Panc1 (cell line): ENCODE measurements around the gene STARD7.

ENCODE experiments used
- POLR2AphosphoS5 ChIP-seq: IDR thresholded peaks from 2 replicates; pipeline ENCODE4 v1.6.1; 2012; ENCODE audit warnings: mild to moderate bottlenecking, low read depth, low read length, moderate library complexity
- SIN3A ChIP-seq: IDR thresholded peaks from 2 replicates; pipeline ENCODE4 v1.6.1; 2012; ENCODE audit warnings: low read depth, mild to moderate bottlenecking, low read length, moderate library complexity, borderline replicate concordance; ENCODE audit not compliant: insufficient read depth
- TF ChIP-seq, protein P1 (sequence below): fragments of 450-650 bp; IDR thresholded peaks from 2 replicates; pipeline ENCODE4 v1.5.1; 2017; ENCODE audit warnings: mild to moderate bottlenecking
- TF ChIP-seq, protein P2 (sequence below), 2 experiments: IDR thresholded peaks; 2 replicates each; pipeline ENCODE4 v1.6.1; 2011 to 2012; ENCODE audit warnings: low read depth in 2 of 2, control low read depth in 1 of 2, low read length in 1 of 2, mild to moderate bottlenecking in 1 of 2, moderate library complexity in 1 of 2; ENCODE audit not compliant: insufficient read depth in 1 of 2

DNA sequence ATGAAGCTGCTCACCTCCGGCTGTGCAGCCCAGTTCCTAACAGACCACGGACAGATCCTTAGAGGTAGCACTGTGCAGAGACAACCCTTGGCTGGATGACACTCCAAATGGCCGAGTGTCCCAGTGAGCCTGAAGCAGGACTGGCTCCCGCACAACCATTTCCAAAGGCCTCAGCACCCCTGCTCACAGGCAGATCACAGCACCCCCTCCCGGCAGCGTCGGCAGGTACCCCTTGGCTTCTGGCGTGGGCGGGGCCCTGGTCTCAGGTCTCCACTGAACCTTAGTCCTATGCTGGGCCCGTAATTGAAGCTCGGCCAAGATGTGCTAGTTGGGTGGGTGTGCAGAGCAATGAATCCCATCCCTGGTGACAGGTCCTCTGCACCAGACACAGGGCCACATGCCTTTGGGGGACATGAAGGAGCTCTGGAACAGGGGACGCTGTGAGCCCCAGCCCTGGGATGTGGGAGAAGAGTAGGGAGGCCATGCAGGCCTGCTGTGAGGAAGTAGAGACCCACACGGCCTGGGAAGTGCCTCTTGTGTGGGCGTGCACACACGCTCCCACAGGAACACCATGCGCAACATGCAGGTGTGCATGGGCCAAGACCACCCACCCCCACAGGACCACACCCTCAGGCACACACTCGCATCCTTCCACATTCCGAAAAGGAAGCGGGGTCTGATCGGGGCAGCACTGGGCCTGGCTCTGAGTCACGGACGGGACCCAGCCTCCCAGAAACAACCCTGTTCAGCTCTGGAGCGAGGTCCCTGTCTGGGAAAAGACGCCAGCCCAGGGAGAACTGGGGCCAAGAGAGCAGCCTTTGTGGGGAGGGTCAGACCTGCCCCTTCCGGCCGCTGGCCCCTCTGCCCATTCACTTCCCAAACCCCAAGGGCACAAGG lies 66.2 kb downstream of the STARD7 start:
- TF ChIP-seq, protein P1, sequence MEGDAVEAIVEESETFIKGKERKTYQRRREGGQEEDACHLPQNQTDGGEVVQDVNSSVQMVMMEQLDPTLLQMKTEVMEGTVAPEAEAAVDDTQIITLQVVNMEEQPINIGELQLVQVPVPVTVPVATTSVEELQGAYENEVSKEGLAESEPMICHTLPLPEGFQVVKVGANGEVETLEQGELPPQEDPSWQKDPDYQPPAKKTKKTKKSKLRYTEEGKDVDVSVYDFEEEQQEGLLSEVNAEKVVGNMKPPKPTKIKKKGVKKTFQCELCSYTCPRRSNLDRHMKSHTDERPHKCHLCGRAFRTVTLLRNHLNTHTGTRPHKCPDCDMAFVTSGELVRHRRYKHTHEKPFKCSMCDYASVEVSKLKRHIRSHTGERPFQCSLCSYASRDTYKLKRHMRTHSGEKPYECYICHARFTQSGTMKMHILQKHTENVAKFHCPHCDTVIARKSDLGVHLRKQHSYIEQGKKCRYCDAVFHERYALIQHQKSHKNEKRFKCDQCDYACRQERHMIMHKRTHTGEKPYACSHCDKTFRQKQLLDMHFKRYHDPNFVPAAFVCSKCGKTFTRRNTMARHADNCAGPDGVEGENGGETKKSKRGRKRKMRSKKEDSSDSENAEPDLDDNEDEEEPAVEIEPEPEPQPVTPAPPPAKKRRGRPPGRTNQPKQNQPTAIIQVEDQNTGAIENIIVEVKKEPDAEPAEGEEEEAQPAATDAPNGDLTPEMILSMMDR: no peak; the same call in 1 of the 2 replicates
- no peak for TF ChIP-seq POLR2AphosphoS5
- TF ChIP-seq, protein P2, sequence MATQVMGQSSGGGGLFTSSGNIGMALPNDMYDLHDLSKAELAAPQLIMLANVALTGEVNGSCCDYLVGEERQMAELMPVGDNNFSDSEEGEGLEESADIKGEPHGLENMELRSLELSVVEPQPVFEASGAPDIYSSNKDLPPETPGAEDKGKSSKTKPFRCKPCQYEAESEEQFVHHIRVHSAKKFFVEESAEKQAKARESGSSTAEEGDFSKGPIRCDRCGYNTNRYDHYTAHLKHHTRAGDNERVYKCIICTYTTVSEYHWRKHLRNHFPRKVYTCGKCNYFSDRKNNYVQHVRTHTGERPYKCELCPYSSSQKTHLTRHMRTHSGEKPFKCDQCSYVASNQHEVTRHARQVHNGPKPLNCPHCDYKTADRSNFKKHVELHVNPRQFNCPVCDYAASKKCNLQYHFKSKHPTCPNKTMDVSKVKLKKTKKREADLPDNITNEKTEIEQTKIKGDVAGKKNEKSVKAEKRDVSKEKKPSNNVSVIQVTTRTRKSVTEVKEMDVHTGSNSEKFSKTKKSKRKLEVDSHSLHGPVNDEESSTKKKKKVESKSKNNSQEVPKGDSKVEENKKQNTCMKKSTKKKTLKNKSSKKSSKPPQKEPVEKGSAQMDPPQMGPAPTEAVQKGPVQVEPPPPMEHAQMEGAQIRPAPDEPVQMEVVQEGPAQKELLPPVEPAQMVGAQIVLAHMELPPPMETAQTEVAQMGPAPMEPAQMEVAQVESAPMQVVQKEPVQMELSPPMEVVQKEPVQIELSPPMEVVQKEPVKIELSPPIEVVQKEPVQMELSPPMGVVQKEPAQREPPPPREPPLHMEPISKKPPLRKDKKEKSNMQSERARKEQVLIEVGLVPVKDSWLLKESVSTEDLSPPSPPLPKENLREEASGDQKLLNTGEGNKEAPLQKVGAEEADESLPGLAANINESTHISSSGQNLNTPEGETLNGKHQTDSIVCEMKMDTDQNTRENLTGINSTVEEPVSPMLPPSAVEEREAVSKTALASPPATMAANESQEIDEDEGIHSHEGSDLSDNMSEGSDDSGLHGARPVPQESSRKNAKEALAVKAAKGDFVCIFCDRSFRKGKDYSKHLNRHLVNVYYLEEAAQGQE (IDR thresholded peaks at IDR 0.05; ENCODE audit: insufficient read depth in 1 of 2, low read depth in 2 of 2, low read length in 1 of 2): no peak
- no peak for TF ChIP-seq SIN3A
